NCI-H524 (cell line): ENCODE results near the gene TCF7.
"Not testable (repeated sequence)": the region's sequence is repeated elsewhere in the genome, so short reads cannot be mapped to it uniquely, and the experiment has no call there.

Source experiments
- DNase-seq, 2 experiments: peaks; one replicate each; lab custom pipeline; 2025; lab: John Stamatoyannopoulos, UW

Gene TCF7

DNA sequence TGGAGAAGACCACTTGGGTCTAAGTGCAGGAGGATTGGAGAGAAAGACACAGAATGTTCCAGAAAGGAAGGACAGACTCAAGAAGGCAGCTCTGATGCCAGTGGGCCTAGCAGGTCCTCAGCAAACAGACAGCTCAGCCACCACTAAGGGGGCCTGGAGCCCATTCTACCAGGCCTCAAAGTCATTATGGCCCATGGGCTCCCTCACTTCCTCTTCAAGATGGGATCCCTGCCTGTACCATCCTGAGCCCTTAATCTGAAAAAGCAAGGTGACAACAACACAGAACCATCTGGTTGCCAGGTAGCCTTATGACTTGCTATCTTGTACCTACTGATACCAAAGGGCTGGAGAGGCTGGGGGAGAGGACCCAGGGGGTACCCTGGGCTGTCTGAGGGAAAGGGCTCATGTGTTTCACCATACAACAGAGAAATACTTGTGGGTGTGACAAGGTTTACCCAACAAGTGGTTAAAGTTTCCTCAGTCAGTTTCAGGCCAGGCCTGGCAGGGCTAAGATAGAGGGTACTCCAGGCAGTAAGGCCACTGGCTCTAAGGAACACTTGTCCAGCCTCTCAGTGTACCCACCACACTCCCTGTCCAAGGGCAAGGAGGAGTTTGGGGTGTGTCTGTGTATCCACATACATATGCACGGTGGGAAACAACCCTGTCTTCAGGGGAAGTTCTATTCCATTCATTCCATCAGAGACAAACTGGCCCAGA, 30.7 kb downstream of the TCF7 start:
- DNase-seq, result no peak

DNA sequence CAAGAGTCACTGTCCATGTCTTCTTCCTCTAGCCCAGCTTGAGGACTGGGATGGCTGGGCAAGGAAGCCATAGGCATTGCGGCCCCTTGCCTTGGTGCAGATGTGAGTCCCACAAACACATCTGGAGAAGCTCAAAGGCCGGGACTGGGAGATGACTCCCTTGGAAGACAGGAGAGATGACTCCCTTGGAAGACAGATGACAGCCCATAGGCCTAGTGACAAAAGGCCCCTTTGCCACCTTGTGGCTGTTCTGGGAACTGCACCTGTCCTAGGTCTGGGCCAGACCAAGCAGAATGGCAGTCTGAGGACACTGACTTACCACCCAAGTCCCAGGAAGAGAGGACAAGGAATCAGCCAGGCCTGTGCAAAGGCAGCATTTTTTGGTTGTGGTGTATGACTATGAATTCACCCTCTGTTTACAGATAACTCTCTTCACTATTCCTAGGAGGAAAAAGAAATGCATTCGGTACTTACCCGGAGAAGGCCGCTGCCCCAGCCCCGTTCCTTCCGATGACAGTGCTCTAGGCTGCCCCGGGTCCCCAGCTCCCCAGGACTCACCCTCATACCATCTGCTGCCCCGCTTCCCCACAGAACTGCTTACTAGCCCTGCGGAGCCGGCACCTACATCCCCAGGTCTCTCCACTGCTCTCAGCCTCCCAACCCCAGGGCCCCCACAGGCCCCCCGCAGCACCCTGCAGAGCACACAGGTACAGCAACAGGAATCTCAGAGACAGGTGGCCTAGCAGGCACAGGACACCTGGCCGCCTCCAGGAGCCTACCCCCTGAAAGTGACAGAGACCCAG, 31.5 kb downstream of the TCF7 start:
- DNase-seq, result peak in 1 of 2 experiments; percentile 67

DNA sequence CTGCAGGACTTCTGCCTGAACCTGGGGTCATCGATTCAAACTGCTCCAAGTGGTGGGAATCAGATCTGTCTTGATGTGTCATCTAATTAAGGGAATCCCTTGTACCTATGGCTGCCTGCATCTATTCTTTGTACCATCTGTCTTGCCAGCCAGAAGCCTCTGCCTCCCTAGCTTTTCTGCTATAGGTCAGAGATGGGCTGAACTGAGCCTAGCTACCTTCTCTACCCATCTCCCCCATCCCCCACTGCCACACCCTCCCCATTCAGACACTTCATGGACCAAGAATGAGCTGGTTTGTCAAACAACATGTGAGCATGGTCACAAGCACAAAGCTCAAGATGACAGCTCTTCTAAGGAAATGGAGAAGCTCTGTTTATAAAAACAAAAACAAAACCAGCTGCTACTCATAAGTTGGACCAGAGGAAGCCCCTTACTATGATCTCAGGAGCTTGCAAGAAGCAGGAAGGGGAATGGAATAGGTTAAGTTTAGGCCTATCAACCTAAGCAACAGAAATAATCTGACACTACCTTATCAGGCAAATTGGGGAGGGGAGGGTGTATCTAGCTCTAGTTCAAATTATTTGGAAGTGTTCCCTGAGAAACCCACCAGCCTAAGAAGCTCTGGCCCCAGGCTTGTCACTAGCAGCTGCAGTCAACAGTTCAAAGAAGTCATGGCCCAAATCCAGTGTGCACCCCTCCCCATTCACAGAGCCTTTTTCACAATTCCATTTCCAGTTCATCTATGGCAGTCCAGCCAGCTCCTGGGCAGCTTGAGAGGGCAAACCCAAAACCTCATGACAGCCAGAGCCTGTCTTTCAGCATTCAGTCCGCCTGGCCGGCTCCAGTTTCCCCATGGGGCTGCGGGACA, 32.4 kb downstream of the TCF7 start:
- DNase-seq, result peak in 1 of 2 experiments; percentile 21

DNA sequence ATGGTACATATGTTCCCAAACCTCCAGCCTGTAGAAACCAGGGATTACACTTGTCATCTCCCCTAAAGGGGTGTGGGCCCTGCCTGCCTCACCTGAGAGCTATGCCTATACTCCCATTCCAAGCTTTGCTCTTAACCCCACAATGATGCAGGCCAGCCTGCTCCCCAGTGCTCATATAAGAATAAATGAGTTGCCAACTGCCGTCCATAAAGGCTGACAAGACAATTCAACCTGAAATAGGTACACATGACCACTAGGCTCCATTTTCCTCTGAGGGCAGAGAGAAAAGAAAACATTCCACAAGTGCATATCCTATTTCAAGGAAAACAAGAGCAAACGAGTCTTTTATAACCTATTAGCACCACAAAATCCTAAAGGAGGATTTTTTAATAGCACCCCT, 33.8 kb downstream of the TCF7 start:
- DNase-seq, result no peak

DNA sequence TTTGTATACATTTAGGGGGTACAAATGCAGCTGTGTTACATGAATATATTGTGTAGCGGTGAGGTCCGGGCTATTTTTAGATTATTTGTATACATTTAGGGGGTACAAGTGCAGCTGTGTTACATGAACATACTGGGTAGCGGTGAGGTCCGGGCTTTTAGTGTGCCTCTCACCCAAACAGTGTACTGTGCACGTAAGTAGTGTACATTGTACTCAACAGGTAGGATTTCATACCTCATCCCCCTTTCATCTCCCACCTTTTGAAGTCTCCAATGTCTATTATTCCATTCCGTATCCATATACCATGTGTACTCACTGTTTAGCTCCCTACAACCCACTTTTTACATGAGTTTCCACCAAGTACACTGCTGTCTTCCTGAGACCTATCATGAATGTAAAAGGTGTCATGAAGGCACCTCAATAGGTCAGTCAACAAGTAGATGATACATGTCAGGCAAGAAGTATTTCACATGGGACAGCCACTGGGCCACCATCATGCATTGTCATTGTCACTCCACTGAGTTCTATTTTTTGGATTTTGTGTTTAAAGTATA, 34.6 kb downstream of the TCF7 start:
- DNase-seq, result no peak

DNA sequence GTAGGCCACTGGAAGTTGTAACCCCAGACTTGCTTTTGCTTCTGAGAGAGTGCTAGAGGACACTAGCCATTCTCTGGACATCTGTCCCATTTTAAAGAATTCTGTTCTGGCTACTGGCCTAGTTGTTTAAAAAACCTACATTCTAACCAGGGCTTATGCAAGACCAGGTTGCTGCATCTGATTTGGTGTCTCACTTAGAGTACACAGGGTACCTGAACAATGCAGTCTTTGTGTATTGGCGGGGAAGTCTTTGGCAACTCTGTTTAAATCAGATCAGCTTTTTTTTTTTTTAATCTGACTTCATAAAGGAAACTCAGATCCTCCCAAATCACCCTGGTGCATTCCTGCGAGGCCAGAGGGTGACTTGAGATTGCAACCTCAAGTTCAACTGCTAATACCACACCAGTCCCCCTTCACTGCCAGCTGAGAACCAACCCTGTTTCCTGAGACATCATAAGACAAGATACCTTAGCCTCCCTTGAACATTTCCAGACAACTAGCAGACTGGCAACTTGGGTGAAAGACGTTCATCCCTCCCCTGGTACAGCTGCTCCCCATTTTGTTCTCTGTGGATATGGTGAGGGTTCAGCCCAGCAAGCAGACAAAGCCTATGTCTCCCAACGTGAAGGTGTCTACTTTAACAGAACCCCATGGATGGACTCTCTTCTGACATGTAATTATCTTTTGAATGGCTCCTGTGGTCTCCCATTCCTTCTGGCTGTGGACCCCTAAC, 35.3 kb downstream of the TCF7 start:
- DNase-seq, result no peak

DNA sequence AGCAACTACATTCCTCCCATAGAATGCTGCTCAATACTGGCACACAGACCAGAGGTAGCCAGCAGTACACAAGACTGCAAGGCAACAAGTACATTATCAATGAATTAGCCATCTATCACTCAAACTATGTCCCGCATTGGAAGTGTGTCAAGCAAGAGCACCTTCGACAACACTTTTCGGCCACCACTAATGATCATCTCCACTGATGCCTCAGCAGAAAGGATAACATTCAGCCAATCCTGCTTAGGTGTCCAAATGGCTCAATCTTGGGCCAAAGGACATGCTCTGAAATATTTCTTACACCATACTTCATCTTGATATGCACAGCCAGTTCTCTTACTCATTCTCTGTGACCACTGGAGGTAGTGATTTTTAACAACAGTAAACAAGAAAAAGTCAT, 37.2 kb downstream of the TCF7 start:
- DNase-seq, result no peak

DNA sequence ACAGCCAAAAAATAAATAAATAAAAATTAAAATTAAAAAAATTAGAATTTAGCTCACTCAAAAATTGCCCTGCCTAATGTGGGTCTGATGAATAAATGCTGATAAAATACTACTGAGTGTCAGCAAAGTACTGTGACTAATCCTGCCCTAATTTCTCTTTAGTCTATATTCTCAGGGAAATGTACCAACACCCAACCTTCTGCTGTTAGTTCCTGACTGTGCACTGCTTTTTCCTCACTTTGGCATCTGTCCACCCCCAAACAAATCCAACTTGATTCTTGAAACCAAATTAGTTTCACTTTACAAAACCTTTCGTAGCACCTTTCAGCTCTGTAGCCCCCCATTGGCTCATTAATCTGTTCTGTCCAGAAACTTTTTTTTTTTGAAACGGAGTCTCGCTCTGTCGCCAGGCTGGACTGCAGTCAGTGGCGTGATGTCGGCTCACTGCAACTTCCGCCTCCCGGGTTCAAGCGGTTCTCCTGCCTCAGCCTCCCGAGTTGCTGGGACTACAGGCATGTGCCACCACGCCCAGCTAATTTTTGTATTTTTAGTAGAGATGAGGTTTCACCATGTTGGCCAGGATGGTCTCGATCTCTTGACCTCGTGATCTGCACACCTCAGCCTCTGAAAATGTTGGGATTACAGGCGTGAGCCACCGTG, 37.8 kb downstream of the TCF7 start:
- DNase-seq, result not testable (repeated sequence)

DNA sequence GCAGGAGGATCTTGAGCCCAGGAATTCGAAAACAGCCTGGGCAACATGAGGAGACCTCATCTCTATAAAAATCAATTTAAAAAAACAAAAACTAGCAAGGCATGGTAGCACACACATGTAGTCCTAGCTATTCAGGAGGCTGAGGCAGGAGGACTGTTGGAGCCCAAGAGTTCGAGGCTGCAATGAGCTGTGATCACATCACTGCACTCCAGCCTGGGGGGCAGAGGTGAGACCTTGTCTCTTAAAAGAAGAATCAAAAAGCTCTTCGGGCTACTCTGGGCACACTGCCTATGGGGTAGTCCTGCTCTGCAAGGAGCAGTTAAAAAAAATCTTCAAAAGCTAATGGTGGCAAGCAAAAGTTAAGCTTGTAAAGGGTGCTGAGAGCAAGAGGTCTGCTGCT, 38.8 kb downstream of the TCF7 start:
- DNase-seq, result no peak

DNA sequence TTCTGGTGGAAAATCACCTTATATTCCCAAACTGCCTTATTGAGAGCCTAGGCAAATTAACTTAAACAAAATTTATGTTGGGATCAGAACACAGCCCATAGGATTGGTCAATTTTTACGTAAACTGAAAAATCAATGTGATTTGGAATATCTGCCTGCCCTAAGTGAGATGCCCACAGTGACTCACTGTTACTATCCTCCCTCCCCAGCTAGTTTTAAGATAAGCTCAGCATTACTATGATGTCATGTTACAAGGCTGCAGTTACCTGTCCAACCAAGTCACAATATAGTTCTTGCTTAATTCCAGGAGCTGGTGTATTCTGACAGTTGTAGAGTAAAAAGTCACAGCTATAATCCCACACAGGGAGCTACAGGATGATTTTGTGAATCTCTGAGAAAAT, 39.2 kb downstream of the TCF7 start:
- DNase-seq, result no peak

DNA sequence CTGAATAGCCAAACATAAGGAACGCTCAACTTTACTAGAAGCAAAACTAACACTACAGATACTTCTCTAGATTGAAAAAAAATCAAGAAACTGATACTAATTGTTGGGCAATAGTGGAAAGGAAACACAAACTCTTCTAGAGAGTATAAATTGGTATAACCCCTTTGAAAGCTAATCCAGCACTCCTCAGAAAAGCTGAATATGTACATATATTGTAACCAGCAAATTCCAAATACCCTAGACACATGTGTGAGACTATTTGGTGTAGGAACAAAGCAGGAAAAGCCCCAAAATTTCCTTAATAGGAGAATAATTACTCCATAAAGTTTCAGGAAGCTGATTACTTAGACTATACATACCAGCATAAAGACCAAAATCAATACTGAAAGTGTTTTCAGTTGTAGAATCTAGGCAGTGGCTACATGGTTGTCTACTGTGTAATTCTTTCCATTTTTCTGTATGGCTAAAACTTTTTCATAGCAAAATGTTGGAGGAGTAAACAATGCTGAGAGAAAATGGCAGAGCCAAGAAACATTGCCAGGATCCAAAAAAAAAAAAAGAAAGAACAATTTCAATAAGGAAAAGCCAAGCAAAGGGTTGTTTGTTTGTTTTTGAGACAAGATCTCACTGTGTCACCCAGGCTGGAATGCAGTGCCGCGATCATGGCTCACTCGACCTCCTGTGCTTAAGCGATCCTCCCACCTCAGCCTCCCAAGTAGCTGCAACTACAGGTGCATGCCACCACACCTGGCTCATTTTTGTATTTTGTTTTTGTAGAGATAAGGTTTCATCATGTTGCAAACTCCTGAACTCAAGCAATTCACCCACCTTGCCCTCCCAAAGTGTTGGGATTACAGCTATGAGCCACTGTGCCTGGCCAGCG, 47.3 kb downstream of the TCF7 start:
- no peak for DNase-seq

DNA sequence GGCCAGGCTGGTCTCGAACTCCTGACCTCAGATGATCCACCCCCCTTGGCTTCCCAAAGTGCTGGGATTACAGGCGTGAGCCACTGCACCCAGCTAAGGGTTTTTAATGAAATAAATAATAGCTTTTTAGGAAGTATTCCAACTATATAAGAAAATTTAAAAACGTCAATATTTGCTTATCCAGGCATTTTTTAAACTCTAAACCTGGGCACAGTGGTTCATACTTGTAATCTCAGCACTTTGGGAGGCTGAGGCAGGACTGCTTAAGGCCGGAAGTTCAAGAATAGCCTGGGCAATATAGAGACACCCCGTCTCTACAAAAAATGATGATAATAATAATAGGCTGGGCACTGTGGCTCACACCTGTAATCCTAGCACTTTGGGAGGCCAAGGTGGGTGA, 48.1 kb downstream of the TCF7 start:
- DNase-seq, result no peak

DNA sequence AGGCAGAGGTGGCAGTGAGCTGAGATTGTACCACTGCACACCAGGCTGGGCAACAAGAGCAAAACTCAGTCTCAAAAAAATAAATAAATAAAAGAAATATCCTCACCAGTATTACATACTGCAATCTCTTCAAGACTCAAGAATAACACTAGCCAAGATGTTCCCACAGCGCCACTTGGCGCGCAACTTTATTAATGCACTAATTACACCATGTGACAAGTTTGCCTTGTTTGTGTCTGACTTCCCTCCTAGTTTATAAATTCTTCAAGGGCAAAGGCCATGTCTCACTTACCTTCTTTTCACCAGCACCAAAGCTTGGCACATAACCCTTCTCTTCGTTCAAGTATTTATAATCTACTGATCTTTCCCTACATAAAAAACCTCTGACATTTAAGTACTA, 57.5 kb downstream of the TCF7 start:
- DNase-seq, result peak in 1 of 2 experiments; percentile 9

DNA sequence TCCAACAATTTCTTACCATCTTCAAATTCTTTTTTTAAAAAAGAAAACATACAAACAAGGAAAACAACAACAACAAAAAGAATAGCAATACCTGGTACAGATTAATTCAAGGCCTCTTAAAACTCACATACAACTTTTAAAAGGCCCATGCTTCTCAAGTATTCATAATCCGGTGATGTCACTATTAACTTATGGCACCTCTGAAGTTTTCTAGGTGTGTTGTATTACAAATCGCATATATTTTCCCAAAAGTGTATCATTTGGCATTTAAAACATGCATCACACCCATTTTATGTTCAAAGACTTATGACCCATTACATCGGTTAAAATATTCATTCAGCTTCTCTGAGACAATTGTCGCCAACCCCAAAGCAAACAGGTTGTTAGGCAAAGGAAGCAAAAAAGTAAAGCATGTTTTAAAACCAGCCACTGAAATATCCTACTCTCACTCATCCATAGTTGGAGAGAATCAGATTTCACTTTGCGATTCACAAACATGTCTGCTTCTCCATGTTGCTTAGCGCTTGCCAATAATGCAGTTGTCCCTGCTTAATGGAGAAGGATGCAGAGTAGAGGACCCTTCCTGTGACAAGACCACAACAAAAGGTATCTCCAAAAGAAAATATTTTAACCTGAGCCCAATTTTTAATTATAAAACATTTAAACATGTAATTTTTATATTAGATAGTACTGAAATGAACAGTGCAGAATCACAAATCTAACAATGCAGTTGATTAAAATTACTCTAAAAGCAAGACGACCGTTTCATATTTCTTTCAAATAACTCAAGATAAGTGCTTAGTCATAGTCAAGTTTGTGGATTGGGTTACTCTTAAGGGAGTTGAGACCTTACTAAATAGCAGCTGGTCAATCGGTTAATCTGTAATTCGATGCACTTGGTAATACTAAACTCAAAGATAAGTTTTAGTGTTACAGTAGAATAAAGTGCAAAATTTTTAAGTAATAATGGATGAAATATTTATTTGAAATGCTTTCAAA, 60.7 kb downstream of the TCF7 start:
- DNase-seq, result peak; percentile 19 to 78

DNA sequence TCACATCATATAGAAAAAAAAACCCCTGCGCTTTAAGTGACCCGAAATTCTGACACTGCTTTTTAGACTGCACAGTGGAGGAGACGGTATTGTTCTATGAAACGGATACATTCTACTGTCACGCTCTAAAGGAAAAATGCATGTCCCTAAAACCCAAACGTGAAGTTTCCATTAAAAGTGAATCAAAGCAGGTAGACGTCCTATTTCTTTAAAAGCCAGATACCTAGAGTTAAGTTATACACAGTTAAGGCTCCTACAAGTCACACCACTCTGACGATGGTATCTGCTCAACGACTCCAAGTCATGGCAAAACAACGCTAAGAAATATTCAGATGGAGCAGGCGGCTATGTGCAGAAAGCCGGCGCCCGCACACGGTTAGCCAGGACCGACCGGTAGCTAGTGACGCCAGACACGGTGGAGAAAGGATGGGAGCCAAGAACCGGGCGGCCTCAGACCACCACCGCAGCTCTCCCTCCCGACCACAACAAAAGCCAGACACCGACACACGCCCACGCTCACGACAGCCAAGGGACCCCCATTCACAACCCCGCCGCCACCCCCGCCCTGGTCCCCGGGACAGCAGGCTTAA, 61.5 kb downstream of the TCF7 start:
- peak; percentile 3 to 57 for DNase-seq

DNA sequence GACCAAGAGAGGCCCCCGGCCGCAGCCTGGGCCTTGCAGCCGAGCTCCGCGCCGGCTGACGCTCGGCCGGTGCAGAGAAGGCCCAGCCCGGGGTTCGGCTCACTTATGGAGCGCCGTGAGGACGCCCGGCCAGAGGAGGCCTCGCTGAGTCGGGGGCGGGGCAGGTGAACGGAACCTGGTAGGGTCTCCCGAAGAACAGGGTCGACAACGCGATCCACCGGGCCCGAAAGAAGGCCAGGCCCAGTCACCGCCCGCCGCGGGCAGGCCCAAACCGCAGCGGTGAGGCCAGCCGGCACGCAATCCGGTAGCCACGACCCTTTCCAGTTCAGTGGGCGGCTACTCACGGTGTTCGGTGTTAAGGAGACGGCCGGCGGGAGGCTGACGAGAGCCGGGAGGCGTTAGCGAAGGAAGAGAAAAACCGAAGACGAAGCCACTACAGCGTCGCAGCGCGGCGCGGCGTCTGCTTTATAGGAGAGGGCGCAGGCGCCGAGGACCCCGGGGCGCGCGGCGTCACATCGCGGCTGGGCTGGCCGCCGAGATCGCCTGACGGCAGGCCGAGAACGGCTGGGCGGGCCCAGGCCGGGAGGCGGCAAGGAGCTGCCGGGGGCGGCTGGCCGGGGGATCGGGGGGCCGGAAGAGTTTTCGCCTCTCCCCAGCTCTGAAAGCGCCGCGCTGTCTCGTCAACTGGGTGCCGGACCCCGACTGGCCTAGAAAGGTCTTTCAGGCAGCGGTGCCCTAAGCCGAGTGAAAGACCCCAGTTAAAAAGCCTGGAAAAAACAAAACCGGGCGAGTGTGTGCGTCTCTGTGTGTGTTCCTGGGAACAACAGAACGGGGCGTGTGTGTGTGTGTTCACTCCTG, 62.3 kb downstream of the TCF7 start, which contains the start of gene SKP1:
Gene SKP1, minus strand, starts transcription at position 440 of the 858 bp plus-strand sequence. CDS start 2,928 bp downstream, outside the sequence.
- DNase-seq, result peak; percentile 44 to 70
